Activated CD4-positive, alpha-beta memory T cell treated with anti-CD3 and anti-CD28 coated beads for 36 hours (primary cell): ENCODE results near the gene OLFML2B. TPM values are rescaled to one million over a fixed set of nuclear protein-coding genes. Genes with fewer than 3 reads are reported as not detected.

Experiments
- CTCF ChIA-PET: fragments of 350-600 bp; sonication (Branson Sonifier 250); formaldehyde crosslinking; loops from one replicate; lab custom pipeline; 2021; ENCODE audit warnings: antibody characterized with exemption, inconsistent platforms; lab: Charles Lee
- POLR2A ChIA-PET: fragments of 350-600 bp; sonication (Branson Sonifier 250); formaldehyde crosslinking; loops from one replicate; lab custom pipeline; 2021; ENCODE audit warnings: antibody characterized with exemption; lab: Charles Lee
- DNase-seq: peaks from one replicate; pipeline ENCODE4 v3.0.0-alpha.2; 2020
- H3K27ac Mint-ChIP-seq: one replicate; pipeline ENCODE4 v1.8.0; 2021; ENCODE audit warnings: mixed read lengths
- H3K27me3 Mint-ChIP-seq: one replicate; pipeline ENCODE4 v1.8.0; 2021; ENCODE audit warnings: mixed read lengths
- H3K36me3 Mint-ChIP-seq: one replicate; pipeline ENCODE4 v1.8.0; 2021; ENCODE audit warnings: mixed read lengths
- H3K4me1 Mint-ChIP-seq: one replicate; pipeline ENCODE4 v1.8.0; 2021; ENCODE audit warnings: low read depth, mixed read lengths
- H3K4me3 Mint-ChIP-seq: one replicate; pipeline ENCODE4 v1.8.0; 2021; ENCODE audit warnings: mild to moderate bottlenecking, mixed read lengths
- H3K9me3 Mint-ChIP-seq: one replicate; pipeline ENCODE4 v1.8.0; 2021; ENCODE audit warnings: mixed read lengths
- intact Hi-C: fragments of 100-400 bp; cut with micrococcal nuclease; formaldehyde crosslinking; loops from one replicate; pipeline ENCODE4 v1.15.1; 2023
- total RNA-seq, 2 experiments: library from RNA; stranded (reverse); gene quantifications; one replicate each; pipeline ENCODE4 v1.2.3, GENCODE V29; 2021

Gene OLFML2B
- total RNA-seq, 2 experiments from 2014 or later, result not detected

GRCh38 chr1:161935264-161935663 is 88.4 kb downstream of the OLFML2B start:
- peaks cover 7% of the 10 kb centered on the region for H3K36me3 Mint-ChIP-seq
- H3K27me3 Mint-ChIP-seq, result no peaks in the 10 kb centered on the region
- DNase-seq, result no peak
- no peaks in the 10 kb centered on the region for H3K9me3 Mint-ChIP-seq
- CTCF ChIA-PET, result interaction anchor here (0.7 kb wide), 1 partner anchor 22 kb away, joined by 3 read pairs; no protein-coding TSS in a partner anchor
- intact Hi-C loops, result loop anchor here (2.0 kb wide), 1 partner anchor 20 kb away; no protein-coding TSS in a partner anchor
- no peak overlapping the region for H3K4me3 Mint-ChIP-seq
- H3K4me1 Mint-ChIP-seq, result peaks cover 35% of the 10 kb centered on the region
- POLR2A ChIA-PET, result no interaction called here
- H3K27ac Mint-ChIP-seq, result no peak overlapping the region

- Mint-ChIP-seq H3K27me3 (no peaks in the 10 kb centered on the region), H3K36me3 (peaks cover 8% of the 10 kb centered on the region), H3K9me3 (no peaks in the 10 kb centered on the region), H3K27ac (peak overlapping the region; percentile 69), H3K4me1 (peaks cover 35% of the 10 kb centered on the region), H3K4me3 (no peak overlapping the region)
- intact Hi-C loops, result loop anchor here (1.0 to 2.0 kb wide), 2 partner anchors 19 to 28 kb away; no protein-coding TSS in a partner anchor
- no peak for DNase-seq
- POLR2A ChIA-PET, result no interaction called here
- CTCF ChIA-PET, result interaction anchor here (1.6 kb wide), 1 partner anchor 141 kb away, joined by 5 read pairs; no protein-coding TSS in a partner anchor
These were observed 89.8 kb downstream of the OLFML2B start for GRCh38 chr1:161933592-161934588.

Other genes starting within 250 kb of the OLFML2B start
- gene NOS1AP, start 45.8 kb upstream of the OLFML2B start, total RNA-seq, result under 1 TPM in 1 of 2 experiments, not detected in 1; 0.12 TPM